Stimulated activated CD8-positive, alpha-beta memory T cell treated with anti-CD3 and anti-CD28 coated beads, Interleukin-4, amount 100 ng/mL, for 4 hours (primary cell): ENCODE data around the gene LCOR.

Source experiments
- DNase-seq, 2 donors: peaks; one replicate each; pipeline ENCODE4 v3.0.0-alpha.2; 2020; ENCODE audit warnings: low read depth in 2 of 2, low spot score in 1 of 2

Gene LCOR

DNA sequence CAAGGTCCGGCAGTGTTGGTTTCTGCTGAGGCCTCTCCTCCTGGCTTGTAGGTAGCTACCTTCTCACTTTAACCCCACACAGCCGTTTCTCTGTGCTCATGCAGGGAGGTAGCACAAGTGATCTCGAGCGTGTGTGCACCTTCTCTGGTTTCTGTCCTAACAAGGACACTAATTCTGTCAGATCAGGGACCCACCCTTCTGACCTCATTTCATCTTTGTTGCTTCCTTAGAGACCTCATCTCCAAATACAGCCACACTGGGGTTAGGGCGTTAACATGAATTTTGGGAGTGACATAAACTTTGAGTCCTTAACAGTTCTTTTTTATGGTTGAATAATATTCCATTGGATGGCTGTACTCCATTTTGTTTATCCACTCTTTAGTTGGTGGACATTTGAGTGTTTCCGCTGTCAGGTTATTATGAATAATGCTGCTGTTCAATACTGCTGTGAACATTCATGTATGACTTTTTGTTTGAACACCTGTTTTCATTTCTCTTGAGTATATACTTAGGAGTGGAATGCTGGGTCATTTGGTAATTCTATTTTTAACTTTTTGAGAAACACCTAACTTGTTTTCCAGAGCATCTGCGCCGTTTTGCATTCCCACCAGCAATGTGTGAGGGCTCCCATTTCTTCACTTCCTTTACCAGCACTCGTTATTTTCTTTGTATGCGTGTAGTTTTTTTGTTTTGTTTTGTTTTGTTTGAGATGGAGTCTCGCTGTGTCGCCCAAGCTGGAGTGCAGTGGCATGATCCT is 57.5 kb downstream of the LCOR start:
- no peak for DNase-seq

DNA sequence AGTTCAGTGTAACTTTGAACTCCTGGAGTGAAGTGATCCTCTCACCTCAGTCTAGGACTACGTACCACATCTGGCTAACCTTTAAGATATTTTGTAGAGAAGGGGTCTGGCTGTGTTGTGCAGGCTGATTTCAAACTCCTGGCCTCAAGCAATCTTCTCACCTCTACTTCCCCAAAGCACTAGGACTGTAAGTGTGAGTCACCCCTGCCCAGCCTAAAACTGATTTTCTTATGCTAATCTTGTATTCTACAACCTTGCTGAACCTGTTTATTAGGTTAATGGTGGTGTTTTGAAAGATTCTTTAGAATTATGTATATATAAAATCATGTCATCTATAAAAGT is 58.0 kb downstream of the LCOR start:
- no peak for DNase-seq

DNA sequence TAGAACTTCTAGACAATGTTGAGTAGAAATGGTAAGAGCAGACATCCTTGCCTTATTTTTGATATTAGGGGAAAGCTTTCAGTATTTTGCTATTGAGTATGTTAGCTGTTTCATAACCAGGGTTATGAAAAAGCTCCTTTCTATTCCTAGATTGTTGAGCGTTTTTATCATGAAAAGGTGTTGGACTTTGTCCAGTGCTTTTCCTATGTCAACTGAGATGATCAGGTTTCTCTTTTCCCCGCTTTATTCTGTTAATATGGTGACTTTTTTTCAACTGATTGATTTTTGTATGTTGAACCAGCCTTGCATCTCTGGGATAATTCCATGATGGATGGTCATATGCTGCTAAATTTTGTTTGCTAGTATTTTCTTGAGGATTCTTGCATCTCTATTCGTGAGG is 58.5 kb downstream of the LCOR start:
- DNase-seq, result no peak

DNA sequence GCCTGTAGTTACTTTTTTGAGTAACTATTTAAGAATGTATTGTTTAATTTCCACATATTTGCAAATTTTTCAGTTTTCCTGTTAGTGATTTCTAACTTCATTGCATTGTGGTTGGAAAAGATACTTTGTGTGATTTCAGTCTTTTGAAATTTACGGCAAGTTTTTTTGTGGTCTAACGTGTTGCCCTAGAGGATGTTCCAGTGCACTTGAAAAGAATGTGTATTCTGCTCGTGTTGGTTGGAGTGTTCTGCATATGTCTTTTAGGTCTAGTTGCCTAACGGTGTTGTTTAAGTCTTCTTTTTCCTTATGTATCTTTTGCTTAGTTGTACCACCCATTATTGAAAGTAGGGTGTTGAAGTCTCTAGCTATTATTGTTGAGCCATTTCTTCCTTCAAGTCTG is 59.7 kb downstream of the LCOR start:
- no peak for DNase-seq

DNA sequence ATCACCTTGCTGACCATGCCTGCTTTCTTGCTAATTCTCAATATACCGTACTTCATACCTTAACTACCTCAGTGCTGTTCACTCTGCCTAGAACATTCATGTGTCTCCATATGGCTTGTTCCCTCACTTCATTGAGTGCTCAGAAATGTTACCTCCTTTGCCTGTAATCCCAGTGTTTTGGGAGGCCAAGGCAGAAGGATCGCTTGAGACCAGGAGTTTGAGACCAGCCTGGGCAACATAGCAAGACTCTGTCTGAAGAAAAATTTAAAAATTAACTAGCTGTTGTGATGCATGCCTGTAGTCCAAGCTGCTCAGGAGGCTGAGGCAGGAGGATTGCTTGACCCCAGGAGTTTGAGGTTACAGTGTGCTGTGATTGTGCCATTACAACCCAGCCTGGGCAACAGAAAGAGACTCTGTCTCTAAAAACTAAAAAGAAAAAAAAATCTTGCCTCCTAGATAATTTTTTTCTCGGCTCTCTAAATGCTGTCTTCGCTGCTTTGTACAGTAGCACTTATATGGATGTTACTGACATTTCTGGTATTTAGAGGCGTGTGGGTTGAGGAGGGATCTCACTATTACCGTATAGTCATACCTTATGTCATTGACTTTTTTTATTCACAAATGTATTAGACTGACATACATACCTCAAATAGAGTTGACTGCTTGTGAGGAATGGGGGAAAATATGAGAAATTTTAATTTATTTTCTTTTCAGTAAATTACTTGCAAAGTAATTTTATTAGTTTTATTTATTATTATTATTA is 63.7 kb downstream of the LCOR start:
- no peak for DNase-seq

DNA sequence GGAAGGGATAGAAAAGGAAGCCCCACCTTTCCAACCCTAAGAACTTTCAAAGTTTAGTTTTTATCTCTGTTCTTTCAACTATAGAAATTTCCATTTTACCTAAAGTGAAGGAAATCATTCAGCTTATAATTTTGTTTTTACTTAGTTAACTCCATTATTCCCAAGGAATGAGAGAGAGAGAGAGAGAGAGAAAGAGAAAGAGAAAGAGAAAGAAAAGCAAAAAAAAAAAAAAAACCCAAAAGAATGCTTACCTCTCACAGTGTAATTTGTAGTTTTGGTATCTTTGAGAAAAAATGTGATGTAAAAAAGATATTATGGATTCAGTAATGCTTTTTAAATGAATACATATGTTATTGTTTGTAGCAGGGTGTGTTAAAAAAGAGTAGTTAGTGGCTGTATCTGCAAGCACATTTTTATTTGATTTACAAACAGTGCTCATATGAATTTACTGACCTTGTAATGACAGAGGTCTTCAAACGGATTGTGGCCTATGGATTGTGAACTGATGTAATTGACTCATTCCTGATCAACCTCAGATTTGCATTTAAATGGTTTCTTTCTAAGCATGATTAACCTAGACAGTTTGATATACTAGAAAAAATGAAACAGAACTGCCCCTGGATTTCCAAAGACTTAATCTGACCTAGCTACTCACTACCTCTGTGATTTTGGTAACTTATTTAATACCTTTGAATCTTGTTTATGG is 64.9 kb downstream of the LCOR start:
- DNase-seq, result no peak

DNA sequence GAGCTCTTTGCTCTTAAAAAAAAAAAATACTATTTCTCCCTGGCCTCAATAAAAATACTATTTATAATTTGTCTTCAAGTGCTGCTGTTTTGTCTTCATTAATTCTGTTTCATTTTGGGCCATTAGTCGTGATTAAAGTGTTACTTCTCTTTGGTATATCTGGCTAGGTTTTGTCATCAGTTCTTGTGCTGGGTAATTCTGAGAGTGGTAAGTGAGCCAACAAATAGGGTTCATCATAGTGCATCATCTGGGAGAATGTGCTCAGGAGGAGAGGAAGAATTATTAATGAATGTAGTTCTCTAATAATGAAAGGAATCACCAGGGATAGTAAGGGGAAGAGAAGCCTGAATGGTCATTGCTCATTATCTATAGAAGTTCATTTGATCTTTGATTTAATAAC is 70.0 kb downstream of the LCOR start:
- no peak for DNase-seq

DNA sequence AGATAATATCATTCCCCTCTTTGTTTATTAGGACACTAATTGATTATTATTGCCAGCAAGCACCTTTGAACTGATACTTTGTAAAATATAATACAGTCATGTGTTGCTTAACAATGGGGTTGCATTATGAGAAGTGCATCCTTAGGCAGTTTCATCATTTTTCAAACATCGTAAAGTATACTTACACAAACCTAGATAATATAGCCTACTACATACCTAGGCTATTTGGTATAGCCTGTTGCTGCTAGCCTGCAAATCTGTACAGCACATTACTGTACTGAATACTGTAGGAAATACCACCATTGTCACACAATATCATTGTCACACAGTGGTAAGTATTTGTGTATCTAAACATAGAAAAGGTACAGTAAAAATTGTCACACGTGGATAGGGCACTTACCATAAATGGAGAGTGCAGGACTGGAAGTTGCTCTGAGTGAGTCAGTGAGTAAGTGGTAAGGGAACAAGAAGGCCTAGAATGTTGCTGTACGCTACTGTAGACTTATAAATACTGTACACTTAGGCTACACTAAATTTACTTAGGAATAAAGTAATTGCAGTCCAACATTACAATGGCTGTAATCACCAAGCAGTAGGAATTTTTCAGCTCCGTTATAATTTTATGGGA is 70.7 kb downstream of the LCOR start:
- no peak for DNase-seq

DNA sequence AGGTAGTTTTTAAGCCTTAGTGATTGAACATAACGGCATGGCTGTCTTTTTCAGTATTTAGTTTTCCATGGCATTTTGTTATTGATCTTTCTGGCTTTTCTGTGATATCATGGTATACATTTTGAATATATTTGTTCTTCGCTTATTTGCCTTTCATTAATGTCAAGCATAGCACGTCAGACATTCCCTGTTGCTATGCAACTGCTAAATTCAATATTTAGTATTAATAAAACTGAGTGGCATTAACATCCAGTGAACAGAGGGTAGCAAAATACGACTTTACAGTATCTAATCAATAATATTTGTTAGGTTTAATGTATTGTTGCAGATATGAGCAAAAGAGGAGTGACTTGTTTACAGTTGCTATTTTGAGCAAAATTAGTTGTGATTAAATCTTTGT is 72.5 kb downstream of the LCOR start:
- DNase-seq, result no peak

DNA sequence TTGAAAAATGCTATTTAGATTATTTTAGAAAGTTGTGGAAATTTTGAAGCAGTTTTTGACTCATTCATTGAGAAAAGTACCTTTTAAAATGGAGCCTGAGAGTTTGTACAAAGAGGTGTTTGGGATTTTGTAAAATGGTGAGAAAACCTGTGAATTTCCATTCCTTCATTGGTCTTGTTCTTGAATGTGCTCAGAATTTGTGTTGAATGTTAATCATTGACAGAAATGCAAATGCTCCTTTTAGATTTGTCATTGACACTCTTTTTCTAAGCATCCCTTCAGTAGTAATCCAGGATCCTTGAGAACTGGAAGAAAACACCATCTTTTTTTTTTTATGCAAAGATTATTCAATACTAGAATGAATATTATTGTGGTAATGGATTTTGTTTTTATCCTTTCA is 74.8 kb downstream of the LCOR start:
- no peak for DNase-seq

DNA sequence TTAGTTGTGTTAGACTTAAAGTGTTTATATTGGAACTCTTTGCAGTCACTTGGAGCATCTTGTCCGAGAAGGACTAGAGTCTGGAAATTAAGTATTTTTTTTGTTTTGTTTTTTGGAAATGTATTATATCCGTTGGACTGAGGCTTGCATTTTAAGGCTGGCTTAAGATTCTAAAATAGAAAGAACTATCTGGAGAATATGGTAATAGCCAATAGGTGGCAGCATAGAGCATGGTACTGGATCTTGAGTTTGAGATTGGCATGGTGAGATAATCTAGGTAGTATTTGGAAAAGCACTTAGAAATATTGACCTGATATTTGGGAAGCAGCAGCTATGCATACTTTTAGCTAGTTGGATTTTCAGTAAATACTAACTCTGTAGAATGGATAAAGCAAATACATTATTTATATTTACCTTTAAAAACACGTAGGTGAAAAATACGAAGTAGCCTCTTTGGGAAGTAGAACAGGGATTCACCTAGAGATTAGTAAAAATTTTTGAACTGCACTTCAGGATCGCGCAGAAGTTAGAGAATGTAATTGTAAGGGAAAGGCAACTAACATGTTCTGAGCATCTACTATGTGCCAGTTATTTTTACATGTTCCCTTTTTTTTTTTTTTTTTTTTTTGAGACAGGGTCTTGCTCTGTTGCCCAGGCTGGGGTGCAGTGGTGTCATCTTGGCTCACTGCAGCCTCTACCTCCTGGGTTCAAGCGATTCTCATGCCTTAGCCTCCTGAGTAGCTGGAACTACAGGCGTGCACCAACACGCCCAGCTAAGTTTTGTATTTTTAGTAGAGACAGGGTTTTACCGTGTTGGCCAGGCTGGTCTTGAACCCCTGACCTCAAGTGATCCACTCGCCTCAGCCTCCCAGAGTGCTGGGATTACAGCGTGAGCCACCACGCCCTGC is 78.6 kb downstream of the LCOR start:
- no peak for DNase-seq

DNA sequence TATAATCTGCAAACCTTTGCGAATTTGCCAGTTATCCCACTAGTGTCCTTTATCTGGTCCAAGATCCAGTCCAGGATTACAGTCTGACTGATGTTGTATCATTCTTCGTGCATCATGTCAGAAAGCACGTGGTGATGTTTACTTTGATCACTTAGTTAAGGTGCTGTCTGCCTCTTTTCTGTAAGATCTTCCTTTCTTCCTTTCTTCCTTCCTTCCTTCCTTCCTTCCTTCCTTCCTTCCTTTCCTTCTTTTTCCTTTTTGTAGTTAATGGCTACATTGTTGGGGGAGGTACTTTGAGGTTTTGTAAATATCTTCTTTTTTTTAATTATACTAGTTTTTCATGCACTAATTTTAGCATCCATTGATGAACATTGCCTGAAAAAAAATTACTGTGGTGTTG is 80.3 kb downstream of the LCOR start:
- no peak for DNase-seq

DNA sequence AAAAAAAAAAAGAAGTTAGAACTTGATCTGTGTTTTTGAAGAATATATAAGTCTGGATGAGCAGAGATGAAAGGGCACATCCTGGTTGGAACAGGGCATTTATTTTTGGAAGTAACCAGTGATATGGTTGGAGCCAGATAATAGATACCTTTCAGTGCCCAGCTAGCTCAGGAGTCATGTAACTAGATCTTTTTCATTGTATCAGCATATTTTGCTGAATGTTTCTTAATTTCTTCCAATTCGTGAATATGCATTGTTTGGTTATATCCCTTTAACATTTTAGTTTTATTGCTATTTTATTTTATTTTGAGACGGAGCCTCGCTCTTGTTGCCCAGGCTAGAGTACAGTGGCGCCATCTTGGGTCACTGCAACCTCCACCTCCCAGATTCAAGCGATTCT is 81.8 kb downstream of the LCOR start:
- no peak for DNase-seq

DNA sequence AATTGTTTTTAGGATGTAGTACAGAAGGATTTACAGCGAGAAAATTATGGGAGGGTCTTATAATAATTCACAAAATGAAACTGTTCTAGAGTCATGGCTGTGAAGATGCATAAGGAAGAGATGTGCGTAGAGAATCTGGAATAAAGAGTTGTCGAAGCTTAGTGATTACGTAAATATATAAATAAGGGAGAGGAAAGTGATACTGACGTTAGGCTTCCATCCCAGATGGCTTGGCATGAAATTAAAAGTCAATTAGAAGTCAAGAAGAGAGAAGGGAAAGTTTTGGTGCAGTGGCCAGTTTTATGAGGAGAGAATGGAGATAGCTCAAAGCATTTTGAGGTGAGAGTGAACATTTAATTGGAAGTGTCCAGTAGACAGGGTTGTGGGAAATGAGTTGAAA is 85.5 kb downstream of the LCOR start:
- no peak for DNase-seq

DNA sequence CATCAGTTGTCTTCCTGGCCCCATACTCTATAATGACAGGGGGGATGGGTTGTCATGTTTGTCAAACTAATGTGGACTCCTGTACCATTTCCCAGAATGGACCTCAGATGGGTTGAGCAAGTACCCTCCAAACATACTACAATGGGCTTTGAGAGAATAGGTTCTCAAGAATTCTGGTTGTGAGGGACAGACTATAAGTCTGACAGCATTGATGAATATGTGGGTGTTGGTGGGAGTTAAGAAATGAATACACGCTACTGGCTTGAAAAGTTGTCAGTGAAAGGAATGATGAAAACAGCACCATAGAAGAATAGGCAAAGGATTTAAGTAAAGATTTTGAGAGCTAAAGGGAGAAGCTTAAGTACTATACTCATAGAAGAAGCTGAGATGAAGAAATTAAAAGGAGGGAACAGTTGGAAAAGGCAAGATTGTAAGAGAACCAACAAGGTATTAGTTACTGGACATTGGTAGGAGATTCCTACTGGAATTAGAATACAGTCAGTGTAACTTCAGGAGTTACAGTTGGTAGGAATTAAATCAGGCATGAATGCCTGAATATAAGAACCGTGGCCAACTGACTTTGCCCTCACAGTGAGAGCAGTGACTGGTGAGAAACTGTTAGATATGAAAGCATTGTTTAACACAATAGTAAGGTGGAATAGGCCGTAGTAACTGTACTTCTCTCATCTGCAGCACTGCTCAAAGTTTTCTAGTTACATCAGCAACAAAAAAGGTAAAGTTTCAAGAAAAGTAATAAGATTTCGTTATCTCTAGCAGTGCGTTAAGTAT is 86.3 kb downstream of the LCOR start:
- no peak for DNase-seq

DNA sequence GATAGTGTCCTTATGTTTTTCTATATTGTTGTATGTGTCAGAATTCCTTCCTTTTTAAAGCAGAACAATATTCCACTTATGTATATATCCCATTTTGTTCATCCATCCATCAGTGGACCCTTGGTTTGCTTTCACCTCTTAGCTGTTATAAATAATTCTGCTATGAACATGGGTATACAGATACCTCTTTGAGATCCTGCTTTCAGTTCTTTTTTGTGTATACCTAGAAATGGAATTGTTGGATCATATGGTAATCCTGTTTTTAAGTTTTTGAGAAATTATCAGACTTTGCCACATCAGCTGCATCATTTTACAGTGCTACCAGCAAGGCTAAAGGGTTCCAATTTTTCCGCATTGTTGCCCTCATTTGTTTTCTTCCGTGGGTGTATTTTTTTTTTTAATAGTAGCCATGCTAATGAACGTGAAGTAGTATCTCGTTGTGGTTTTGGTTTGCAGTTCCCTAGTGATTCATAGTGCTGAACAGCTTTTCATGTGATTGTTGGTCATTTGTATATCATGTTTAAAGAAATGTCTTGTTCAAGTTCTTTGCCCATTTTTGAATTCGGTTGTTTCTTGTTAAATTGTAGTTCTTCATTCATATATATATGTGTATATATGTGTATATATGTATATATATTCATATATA is 87.8 kb downstream of the LCOR start:
- DNase-seq, result no peak

DNA sequence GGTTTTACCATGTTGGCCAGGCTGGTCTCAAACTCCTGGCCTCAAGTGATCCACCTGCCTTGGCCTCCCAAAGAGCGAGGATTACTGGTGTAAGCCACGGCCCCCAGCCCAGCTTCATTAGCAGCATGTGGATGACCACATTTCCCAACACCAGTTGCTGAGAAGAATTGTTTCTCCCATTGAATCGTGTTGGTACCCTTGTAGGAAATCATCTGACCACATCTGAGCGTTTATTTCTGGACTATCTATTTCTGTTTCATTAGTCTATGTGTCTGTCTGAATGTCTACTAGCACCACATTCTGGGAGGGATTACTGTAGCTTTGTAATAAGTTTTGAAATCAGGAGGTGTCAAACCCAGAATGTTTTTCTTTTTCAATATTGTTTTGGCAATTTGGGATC is 89.6 kb downstream of the LCOR start:
- no peak for DNase-seq

DNA sequence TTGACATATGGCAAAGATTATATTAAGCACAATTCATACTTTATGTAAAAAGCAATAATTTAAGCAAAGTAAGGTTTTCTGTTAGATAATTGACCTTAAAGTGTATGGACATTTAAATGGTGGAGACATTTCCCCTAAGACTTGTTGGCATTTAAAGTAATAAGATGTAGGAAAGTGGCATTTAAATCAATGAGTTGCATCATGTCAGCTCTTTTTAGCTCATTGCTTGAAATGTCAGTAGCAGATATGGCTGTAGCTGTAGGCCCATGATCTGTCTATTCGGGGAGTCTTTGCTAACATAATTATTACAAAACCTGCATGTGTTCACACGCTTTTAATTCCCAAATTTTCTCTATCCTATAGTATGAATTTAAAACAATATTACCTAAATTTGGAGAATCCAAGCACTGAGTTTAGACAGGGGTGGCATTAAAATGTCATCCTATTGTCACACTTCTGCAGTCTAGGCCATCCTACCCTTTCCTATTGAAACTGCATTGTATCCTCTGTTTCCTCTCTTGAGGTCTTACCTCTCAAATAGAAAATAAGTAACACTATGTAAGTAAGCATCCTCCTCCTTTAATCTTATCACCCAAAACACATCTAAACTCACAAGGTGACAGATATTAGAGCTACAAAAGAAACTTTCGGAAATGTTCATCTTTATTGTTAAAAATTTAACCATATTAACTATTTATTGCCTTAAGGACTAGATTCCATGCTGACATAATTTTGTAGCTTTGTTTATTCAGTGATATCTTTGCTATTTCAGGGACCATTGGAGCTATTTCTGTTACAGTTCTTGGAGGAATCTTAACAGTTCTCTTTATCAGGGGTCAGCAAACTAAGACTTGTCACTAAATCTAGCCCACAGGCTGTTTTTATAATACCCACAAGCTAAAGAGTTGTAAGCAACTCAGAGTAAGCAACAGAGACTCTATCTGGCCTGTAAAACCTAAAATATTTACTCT is 91.2 kb downstream of the LCOR start:
- no peak for DNase-seq
